GM10248 (cell line): Measurements from ENCODE around the gene CYB5D1.
"Not testable (repeated sequence)": the region's sequence is repeated elsewhere in the genome, so short reads cannot be mapped to it uniquely, and the experiment has no call there.

Experiments used
- CTCF ChIA-PET: fragments of 300-600 bp; sonication (Branson Sonifier 250); formaldehyde crosslinking; extraction: SDS; loops from one replicate; lab custom pipeline; 2021; ENCODE audit warnings: antibody characterized with exemption; lab: Yijun Ruan, JAX
- POLR2A ChIA-PET: fragments of 350-650 bp; sonication (Branson Sonifier 250); formaldehyde crosslinking; extraction: SDS; loops from one replicate; lab custom pipeline; 2020; ENCODE audit warnings: antibody characterized with exemption; lab: Yijun Ruan, JAX
- DNase-seq: peaks from one replicate; pipeline ENCODE4 v3.0.0; 2012; ENCODE audit errors: extremely low spot score
- CTCF ChIP-seq: IDR thresholded peaks from 2 replicates; pipeline ENCODE4 v1.5.1; 2012; ENCODE audit warnings: mild to moderate bottlenecking, low read depth; ENCODE audit errors: extremely low read depth, missing control alignments, control extremely low read depth

CYB5D1 gene

GRCh38 chr17:7857713-7858521 lies at the start of gene CYB5D1:
CYB5D1 (plus strand) TSS chr17:7858003; CDS start chr17:7858135, 132 bp downstream.
- peak; percentile 80 for DNase-seq
- POLR2A ChIA-PET = interaction anchor here (0.7 to 1.2 kb wide), 7 partner anchors 10 to 171 kb away, joined by 3 to 14 read pairs (median 3); partner anchors contain the start of gene TP53
- no peak for TF ChIP-seq CTCF
- CTCF ChIA-PET = interaction anchor here (0.6 to 8.9 kb wide), 18 partner anchors 10 to 203 kb away, joined by 3 to 121 read pairs (median 4); partner anchors contain the start of gene KDM6B

GRCh38 chr17:7809086-7809790 lies 48.6 kb upstream of the CYB5D1 start:
- ChIA-PET CTCF (interaction anchor here (1.0 to 1.1 kb wide), 2 partner anchors 9 to 18 kb away, joined by 3 to 4 read pairs; no protein-coding TSS in a partner anchor), POLR2A (no interaction called here)
- no peak for TF ChIP-seq CTCF
- no peak for DNase-seq

GRCh38 chr17:7809791-7810343 lies 47.9 kb upstream of the CYB5D1 start:
- ChIA-PET POLR2A (interaction anchor here (0.7 kb wide), 1 partner anchor 174 kb away, joined by 8 read pairs; no protein-coding TSS in a partner anchor), CTCF (interaction anchor here (3.0 kb wide), 1 partner anchor 66 kb away, joined by 8 read pairs; no protein-coding TSS in a partner anchor)
- not testable (repeated sequence) for DNase-seq

- no peak for DNase-seq
- no peak for TF ChIP-seq CTCF
- ChIA-PET CTCF (interaction anchor here (0.8 to 3.0 kb wide), 3 partner anchors 67 to 230 kb away, joined by 3 to 8 read pairs (median 3); no protein-coding TSS in a partner anchor), POLR2A (no interaction called here)
Measured at GRCh38 chr17:7811251-7811650, 46.6 kb upstream of the CYB5D1 start.

GRCh38 chr17:7814969-7815368 lies 42.8 kb upstream of the CYB5D1 start:
- no peak for TF ChIP-seq CTCF
- CTCF ChIA-PET = no interaction called here
- POLR2A ChIA-PET = no interaction called here
- no peak for DNase-seq

- ChIA-PET CTCF (interaction anchor here (0.9 to 1.9 kb wide), 5 partner anchors 16 to 172 kb away, joined by 3 to 8 read pairs (median 3); partner anchors contain the start of genes KDM6B and TP53), POLR2A (no interaction called here)
- no peak for TF ChIP-seq CTCF
- no peak for DNase-seq
Measured at GRCh38 chr17:7816926-7817642, 40.7 kb upstream of the CYB5D1 start.
